ENCODE results near the gene SMLR1.
"Not testable (repeated sequence)": the region's sequence is repeated elsewhere in the genome, so short reads cannot be mapped to it uniquely, and the experiment has no call there.

The SMLR1 gene

DNA sequence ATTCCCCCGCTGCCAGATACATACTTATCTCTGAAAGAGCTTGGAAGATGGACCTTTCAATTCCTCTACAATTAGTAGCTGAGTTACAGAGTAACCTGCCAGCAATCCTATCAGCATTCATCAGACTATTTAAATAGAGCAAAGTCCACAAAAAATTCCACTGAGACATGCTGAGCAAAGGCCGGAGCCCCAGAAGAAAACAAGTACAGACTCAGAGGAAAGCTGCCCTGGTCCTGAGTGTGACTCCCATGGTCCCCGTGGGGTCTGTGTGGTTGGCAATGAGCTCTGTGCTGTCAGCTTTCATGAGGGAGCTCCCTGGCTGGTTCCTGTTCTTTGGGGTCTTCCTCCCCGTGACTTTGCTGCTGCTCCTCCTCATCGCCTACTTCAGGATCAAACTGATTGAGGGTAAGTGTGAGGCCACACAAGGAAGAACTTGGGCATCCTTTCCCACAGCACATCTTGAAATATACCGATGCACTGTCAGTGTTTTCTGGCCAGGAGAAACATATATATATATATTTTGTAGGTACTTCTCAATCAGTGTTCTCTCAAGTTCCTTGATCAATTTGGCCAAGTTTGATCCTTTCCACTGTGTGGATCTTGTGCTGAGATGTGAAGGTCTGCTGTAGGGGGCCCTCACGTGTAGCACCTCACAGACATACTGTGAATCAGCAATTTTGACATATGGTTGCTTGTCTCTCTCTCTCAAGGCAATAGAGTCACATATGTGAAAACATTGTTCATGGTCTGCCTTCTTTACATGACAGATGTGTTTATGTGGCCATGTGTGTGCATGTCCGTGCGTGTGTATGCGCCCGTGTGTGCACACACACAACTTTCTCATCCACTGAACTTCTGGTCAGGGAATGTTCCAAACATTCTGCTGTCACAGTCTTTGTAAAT is at the start of gene SMLR1:
Gene SMLR1, plus strand, starts transcription at position 160 of the 903 bp plus-strand sequence. Its CDS starts 8 bp downstream, at position 168.
- DNase-seq (ENCODE audit: low spot score): no peak

DNA sequence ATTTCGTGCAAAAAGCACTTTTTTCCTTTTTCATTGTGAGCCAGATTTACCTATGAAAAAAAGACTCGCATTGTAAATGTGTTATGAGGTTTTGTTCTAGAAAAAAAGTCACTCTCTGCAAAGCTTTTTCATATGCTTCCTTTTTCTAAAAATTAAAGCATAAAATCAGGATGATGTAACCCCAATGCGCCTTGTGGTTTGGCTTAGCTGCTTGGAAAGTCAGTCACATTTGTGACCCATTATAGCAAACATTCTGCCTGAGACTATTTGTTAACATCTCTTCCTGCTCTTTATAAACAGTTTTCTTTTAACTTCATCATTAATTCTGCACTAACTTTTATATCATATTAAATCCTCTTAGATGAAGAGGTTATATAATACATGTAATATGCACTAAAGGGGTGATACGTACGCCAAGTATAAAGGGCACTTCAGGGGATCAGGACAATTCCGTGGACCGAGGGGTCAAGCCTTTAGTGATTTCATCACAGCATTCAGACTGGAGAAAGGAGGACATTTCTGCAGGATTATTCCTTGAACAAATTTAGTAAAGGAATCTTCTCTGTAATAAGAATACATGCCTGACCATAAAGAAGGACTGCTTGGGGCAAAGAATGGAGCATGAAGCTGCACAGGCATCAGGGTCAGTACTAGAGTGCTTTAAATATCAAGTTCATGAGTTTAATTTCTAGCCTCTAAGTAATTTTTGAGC is 48.1 kb upstream of the SMLR1 start:
- peak; percentile 42 for DNase-seq (ENCODE audit: low spot score)

DNA sequence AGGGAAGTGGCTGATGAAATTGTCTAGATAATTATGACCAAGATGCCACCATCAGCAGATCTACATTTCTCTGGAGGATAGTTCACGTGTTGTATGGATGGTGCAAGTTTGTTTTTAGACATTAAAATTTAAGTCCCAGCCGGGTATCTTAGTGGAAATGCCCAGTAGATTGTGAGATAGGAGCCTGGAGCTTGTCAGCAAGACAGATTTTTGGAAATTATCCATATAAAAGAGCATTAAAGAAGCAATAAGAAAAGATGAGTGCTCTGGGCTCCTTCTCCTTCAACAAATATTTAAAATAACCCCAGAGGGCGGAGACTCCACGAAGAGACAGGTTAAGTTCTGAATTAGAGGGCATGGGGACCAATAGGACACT is 47.6 kb upstream of the SMLR1 start:
- DNase-seq (ENCODE audit: low spot score): no peak

DNA sequence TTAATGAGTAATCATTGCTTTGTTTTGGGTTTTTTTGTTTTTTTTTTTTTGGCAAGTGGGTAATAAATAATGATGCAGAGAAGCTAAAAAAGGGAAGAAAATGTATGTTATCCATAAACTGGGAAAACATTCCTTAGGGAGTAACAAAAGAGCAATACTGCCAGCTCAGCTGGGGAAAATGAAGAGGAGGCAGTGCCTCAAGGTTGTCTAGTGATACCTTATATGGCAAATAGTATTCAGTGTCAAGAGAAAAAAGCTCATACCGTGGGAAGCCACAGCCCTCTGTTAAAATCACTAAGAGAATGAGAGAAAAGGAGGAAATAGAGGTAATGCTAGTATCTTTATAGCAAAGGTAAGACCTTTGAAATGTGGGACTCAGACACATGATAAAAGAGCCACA is 47.1 kb upstream of the SMLR1 start:
- no peak for DNase-seq (ENCODE audit: low spot score)

DNA sequence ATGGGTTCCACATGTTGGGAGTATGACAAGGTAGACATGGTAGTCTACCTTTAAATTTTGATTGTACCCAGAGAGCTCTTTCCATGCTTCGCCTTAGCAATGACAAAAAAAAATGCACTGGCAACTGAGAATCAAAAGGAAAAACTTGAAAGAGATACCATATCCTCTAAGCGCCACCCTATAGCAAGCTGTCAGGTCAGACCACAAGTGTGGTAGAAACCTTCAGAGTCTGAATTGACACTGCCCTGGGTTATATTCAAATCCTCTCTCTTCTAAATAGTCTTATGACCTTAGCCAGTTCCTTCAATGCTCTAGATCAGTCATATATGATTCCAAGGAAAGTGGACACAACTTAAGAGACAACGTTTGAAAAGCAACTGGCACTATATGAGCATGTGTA is 45.6 kb upstream of the SMLR1 start:
- no peak for DNase-seq (ENCODE audit: low spot score)

DNA sequence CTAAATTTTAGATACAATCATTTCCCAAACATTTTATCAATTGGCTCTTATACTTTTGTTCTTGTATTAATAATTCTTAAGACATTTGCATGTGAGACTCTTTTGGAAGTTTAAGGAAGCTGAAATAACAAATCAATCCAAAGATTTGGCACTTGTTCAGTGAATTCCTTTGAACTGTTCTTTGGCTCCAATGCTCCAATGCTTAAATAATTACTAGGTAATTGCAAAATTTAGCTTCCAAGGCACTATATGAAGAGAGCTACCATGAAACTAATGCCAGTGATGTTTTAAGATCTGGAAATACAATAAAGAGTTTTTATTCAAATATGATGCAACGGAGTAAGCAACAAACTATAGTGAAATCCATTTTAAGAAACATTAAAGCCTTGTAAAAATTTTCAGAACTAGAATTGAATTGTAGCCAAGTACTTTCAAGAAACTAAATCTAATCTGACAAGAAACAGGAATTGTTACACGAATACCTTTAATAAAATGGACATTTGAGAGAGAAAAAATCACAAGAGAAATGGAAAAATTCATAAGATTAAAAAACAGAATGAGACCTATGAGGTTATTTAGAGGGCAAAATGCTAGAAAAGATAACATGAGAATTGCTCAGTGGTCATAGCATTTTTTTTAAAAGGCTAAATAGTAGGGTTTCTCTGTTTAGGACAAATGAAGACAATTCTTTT is 43.6 kb upstream of the SMLR1 start:
- DNase-seq (ENCODE audit: low spot score): no peak

DNA sequence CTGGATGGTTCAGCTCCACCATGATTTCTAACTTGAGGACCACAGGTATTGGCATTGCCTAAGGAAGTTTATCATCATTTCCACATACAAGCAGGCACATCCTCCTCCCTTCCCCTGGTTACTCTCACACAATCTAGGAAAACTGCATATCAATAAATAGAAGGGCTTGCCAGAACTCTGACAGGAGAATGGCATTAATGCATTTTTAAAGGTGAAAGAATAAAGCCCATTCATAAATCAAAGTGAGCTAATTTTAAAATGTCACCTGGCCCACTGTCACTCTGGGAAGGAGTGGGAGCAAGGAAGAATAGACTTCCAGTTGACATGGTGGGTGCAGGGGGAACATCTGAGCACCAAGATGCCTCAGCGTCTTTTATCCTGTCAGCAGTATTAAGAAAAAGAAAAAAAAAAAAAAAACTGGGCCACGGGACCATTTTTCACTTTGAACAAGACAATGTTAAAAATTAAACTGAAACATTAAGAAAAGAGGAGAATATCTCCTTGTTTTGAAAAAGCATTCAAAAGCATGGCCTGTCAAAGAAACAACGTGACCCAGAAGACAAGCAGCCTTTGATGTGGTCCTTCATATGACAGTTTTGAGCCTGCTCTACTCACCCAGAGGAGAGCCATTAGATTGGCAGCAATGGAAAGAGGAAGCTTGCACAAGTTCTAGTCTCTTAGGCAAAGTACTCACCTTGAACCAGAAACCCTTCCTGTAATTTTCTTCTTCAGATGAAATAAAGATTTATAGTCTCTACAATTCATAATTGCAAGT is 39.3 kb upstream of the SMLR1 start:
- DNase-seq (ENCODE audit: low spot score): no peak

DNA sequence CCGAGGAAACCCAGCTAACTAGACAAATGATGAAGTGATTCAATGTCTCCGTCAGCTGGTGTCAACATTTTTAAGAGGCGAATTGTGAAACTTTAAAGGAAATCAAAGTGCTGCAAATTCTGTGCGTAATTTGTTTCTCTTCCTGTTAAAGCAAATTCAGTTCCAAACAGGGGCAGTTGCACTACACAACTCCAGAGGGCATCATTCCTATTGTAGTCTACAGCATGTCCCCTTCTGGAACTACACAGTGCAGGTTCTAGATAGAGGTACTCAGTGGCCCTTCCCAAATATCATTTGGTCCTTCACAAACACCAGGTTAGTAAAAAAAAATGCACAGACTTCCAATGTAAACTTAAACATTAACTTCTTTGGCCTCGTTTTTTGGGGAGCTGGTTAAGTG is 38.3 kb upstream of the SMLR1 start:
- DNase-seq (ENCODE audit: low spot score): no peak

DNA sequence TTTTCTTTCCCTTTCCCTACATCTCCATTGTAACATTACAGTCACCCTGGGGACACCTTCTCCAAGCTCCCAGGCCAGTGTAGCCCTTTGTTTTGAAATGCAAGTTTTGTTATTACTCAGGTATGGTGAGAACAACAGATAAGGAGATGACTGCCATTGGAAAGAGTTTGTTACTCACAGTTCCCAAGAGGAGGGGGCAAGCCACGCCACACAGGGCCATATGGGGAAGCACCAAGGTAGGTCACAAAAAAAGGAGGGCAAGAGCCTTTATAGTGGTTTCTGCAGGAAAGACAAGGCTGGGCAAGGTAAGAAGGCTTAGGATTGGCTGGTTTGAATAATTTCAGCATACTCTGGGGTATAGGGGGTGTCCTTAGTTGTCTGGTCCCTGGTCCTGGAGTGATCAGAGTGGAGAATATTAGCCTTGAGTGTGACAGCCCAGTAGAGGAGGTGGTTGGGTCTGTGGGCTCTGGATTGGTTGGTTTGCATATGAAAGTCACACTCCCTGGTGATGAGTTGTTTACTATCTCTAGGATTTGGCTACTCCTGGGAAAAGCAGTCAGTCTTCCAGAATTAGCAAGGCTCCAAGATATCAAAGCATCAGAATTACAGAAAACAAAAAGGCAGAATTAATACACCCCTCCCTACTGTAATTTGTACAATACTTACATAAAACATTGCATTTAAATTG is 33.1 kb upstream of the SMLR1 start:
- DNase-seq (ENCODE audit: low spot score): no peak

DNA sequence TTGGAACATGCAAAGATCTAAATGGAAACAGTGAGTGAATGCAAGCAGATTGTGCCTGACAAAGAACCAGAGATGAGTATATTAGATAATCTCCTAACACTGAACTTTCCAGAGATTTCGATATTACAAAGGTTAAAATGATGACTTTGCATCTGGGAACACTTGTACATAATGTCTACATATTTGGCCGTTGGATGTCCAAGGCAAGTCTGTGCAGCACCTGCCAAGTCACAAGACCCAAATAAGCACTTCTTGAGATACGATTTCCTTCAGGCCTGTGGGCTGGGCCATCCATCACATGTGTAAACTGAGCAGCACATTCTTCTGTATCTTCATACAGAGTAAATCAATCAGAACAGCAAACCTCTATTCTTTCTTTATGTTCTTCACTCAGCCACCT is 32.5 kb upstream of the SMLR1 start:
- no peak for DNase-seq (ENCODE audit: low spot score)

DNA sequence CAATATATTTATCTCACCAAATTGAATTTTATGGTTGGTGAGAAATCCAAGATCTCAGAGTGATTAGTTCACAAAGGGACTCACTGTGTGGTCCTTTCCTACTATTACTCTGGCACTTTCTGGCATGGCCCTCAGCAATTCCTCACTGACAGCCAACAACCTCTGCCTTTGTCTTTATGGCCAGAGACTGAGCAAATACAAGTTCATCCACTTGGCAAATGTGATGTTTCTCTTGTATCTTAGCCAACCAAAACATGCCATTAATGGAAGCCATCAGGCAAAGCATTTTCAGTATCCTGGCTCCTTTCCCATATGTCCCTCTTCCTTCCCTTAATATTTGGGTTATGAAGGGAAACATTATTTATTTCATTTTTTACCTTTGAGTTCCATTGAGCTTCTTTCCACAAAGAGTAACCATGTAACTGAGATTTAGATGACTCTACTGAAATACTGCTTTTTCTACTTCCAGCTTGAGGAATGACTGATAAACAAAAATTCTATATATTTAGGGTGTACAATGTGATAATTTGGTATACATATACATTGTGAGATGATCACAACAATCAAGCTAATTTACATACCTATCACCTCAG is 30.8 kb upstream of the SMLR1 start:
- peak; percentile 66 for DNase-seq (ENCODE audit: low spot score)

DNA sequence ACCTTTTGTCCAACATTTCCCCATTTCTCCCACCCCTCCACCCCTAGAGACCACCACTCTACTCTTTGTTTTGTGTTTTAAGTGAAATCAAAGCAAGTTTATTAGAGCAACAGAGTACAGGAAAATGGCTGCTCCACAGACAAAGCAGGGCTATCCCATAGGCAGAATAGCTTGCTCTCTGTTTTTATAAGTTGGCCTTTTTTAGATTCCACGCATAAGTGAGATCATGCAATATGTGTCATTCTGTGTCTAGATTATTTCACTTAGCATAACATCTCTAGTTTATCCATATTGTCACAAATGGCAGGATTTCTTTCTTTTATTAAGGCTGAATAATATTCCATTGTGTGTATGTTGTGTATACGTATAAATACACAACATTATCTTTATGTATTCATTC is 30.1 kb upstream of the SMLR1 start:
- DNase-seq (ENCODE audit: low spot score): no peak

DNA sequence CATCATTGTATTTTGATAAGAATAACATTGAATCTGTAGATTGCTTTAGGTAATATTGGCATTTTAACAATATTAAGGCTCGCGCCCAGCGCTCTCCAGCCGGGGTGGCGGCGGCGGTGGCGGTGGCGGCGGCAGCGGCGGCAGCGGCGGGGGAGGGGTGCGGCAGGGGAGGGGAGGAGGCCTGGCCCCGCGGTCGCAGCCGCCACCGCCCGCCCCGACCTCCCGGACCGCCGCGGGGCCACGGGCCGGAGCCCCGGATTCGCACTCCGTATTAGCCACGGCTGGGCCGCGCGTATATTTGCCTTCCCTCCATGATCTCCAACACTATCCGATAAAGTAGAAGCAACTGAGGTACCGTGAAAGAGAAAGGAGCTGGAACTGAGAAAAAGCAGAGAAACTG is 25.8 kb upstream of the SMLR1 start:
- not testable (repeated sequence) for DNase-seq (ENCODE audit: low spot score)

DNA sequence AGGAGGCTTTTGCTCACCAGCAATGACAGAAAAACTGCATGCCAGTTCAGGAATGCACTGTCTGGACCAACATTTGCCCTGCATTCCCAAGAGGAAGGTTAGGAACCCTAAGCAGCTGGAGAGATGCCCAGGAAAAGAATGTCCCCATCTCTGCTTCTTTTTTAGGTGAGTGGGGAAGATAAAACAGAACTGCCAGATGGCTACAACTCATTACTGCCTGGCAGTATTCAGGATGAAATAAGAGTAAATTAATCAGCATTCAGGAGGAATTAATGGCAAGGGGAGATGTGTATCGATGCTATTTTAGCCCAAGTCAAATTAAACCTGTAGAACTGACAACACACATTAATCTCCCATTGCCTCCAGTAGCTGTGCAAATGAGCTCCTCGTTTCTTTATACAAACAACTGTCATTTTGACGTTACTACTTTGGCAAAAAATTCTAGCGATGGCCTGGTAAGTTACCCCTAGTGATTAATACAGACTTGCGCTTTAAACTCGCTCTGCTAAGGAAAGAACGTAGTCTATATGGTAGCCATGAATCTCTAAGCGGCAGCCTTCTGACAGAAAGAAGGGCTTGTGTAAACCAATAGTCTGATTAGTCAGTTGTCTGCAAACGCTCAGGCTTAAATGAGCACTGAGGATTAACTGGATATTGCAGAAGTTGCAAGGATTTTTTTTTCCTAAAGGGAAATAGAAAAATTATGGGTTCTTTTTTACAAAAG is 16.7 kb upstream of the SMLR1 start:
- peak; percentile 22 for DNase-seq (ENCODE audit: low spot score)

DNA sequence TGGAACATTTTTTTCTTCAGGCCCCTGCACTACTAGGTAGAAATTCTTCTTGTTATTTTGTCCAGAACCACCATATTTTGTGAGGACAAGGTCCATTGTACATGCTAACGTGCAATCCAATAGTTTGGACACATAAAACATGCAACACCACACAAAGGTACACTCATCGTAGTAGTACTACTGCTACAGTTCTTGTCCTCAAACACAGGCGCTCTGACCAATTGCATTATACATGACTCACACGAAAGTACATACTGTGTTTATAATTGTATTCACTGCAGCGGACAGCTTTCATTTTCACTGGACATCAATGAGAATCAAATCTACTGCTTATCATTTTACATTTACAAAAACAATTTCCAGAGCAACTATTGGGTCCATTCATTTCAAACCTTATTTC is 15.3 kb upstream of the SMLR1 start:
- no peak for DNase-seq (ENCODE audit: low spot score)

DNA sequence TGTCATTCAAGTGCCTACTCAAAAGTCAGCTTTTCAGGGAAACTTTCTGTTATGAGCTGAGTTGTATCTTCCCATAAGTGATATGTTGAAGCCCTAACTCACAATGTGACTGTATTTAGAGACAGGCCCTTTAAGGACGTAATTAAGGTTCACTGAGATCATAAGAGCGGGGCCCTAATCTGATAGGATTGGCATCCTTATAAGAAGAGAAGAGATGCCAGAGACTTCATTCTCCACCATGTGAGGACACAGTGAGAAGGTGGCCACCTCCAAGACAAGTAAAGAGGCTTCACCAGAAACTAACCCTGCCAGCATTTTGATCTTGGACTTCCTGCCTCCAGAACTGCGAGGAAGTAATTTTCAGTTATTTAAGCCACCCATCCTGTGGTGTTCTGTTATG is 12.7 kb upstream of the SMLR1 start:
- no peak for DNase-seq (ENCODE audit: low spot score)

DNA sequence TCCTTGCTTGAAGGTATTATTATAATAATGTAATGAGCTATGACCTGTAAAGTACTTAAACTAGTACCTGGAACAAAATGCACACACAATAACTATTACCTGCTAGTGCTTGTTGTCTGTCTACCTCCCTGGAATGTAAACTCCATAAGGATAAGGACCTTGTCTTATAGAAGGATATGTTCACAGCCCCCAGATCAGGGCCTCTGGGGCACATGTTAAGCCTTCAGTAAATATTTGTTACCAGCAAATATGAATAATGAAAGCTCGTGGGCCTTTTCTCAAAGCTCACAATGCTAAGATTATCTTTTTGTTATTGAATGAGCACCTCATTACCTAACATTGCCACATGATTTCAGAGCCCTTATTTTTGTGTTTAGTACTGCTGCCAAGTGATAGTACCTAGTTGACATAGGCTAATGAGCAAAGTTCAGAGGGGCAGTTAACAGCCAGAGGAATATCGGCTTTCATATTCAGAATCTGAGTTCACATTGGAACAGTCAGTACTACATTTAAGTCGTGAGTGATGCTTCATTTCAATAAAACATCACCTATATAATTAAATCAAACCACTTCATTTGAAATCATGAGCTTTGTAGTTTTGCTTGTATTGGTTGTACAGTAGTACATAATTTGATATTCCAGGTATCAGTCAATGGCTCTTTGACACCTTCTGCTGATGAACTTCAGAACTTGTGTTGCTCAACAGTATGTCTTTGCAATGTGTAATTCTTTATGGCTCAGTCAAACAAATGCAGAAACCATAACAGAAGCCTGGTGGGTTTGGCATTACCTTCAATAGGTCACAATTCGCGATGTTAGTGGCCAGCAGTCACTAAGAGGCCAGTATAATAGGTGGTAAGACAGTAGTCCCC is 11.8 kb upstream of the SMLR1 start:
- no peak for DNase-seq (ENCODE audit: low spot score)

DNA sequence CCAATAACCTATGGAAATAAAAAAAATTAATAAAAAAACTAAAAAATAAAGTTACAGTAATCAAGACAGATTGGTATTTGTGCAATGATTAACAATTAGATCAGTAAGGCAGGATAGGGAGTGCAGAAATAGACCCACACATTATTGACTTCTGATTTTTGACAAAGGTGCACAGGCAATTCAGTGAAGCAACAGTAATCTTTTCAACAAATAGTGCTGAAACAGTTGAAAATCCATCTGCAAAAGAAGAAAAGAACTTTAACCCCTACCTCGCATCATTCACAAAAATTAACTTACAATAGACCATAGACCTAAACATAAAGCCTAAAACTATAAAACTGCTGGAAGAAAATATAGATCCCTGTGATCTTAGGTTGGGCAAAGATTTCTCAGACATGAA is 4.5 kb upstream of the SMLR1 start:
- DNase-seq (ENCODE audit: low spot score): no peak

DNA sequence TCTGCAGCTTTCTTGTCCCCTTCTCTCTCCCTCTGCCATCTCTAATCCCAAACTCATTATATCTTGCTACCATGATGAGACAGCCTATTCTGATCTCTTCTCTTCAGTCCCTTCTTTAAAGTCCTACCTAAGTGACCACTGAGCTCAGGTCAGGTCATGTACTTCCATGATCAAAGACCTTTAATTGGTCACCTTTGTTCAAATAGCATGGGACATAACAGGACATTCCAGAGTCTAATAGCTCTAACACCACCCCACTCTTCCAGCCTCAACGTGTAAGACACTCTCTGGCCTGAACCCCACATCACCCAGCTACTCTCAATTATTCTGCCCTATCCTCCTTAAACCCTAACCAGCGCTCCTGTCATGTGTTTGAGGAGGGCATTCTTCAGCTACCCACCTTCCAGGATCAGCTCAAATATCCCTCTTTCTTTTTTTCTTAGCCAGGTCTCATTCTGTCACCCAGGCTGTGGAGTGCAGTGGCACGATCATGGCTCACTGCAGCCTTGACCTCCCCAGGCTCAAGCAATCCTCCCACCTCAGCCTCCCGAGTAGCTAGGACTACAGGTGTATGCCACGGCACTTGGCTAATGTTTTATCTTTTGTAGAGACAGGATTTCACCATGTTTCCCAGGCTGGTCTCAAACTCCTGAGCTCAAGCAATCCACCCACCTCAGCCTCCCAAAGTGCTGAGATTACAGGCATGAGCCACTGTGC is 2.1 kb upstream of the SMLR1 start:
- no peak for DNase-seq (ENCODE audit: low spot score)
